Upper lobe of left lung (tissue), 4 donors: ENCODE results near the gene METRNL.

Source experiments
- EP300 ChIP-seq, 4 donors: sonication (generic); formaldehyde crosslinking; IDR thresholded peaks; one replicate each; pipeline ENCODE4 v1.5.1; 2017; ENCODE audit warnings: antibody characterized with exemption in 4 of 4, control low read depth in 2 of 4
- POLR2A ChIP-seq, 4 donors: fragments of 450-650 bp; IDR thresholded peaks; one replicate each; pipeline ENCODE4 v1.5.1; 2016 to 2017; ENCODE audit warnings: antibody characterized with exemption in 4 of 4, mild to moderate bottlenecking in 2 of 4
- TF ChIP-seq, protein P1 (sequence below), 6 experiments: fragments of 450-650 bp in 4 of 6; fragments of 200-600 bp in 2 of 6; sonication (generic) in 2 of 6; IDR thresholded peaks; one replicate each; pipeline ENCODE4 v1.5.1; 2016 to 2019; ENCODE audit warnings: antibody characterized with exemption in 6 of 6

GRCh38 chr17:83034525-83034924, 44.9 kb upstream of the METRNL start:
- no peak for TF ChIP-seq POLR2A (IDR thresholded peaks at IDR 0.05)
- TF ChIP-seq, protein P1, sequence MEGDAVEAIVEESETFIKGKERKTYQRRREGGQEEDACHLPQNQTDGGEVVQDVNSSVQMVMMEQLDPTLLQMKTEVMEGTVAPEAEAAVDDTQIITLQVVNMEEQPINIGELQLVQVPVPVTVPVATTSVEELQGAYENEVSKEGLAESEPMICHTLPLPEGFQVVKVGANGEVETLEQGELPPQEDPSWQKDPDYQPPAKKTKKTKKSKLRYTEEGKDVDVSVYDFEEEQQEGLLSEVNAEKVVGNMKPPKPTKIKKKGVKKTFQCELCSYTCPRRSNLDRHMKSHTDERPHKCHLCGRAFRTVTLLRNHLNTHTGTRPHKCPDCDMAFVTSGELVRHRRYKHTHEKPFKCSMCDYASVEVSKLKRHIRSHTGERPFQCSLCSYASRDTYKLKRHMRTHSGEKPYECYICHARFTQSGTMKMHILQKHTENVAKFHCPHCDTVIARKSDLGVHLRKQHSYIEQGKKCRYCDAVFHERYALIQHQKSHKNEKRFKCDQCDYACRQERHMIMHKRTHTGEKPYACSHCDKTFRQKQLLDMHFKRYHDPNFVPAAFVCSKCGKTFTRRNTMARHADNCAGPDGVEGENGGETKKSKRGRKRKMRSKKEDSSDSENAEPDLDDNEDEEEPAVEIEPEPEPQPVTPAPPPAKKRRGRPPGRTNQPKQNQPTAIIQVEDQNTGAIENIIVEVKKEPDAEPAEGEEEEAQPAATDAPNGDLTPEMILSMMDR (IDR thresholded peaks at IDR 0.05) = no peak
- TF ChIP-seq EP300 (IDR thresholded peaks at IDR 0.05) = no peak
